NCI-H2171 (cell line): Measurements from ENCODE around the gene WNT11.

Source experiments
- DNase-seq: peaks from one replicate; lab custom pipeline; 2025; lab: John Stamatoyannopoulos, UW

WNT11 gene

GRCh38 chr11:76206327-76207081, at the start of gene WNT11:
Gene WNT11 (minus strand): TSS chr11:76206502. CDS start chr11:76206407, 95 bp downstream.
- no peak for DNase-seq

GRCh38 chr11:76253416-76253815, 47.1 kb upstream of the WNT11 start:
- DNase-seq = no peak

GRCh38 chr11:76252631-76253070, 46.3 kb upstream of the WNT11 start:
- DNase-seq = no peak

- DNase-seq = no peak
These were observed 45.3 kb upstream of the WNT11 start for GRCh38 chr11:76251576-76251975.

GRCh38 chr11:76251226-76251575, 44.9 kb upstream of the WNT11 start:
- DNase-seq = no peak

- DNase-seq = no peak
These were observed 44.4 kb upstream of the WNT11 start for GRCh38 chr11:76250520-76251225.

GRCh38 chr11:76249195-76249741, 43.0 kb upstream of the WNT11 start:
- no peak for DNase-seq

GRCh38 chr11:76248210-76248609, 41.9 kb upstream of the WNT11 start:
- no peak for DNase-seq

- no peak for DNase-seq
These were observed 40.8 kb upstream of the WNT11 start for GRCh38 chr11:76247091-76247490.

GRCh38 chr11:76246271-76246933, 40.1 kb upstream of the WNT11 start:
- DNase-seq = no peak

GRCh38 chr11:76245720-76246119, 39.4 kb upstream of the WNT11 start:
- no peak for DNase-seq

GRCh38 chr11:76244316-76244851, 38.1 kb upstream of the WNT11 start:
- DNase-seq = no peak

GRCh38 chr11:76243957-76244285, 37.6 kb upstream of the WNT11 start:
- no peak for DNase-seq

GRCh38 chr11:76243193-76243956, 37.1 kb upstream of the WNT11 start:
- DNase-seq = no peak

GRCh38 chr11:76242004-76242779, 35.9 kb upstream of the WNT11 start:
- DNase-seq = no peak

GRCh38 chr11:76241243-76242000, 35.1 kb upstream of the WNT11 start:
- DNase-seq = no peak

GRCh38 chr11:76240666-76241065, 34.4 kb upstream of the WNT11 start:
- no peak for DNase-seq

- DNase-seq = no peak
These were observed 33.8 kb upstream of the WNT11 start for GRCh38 chr11:76240161-76240540.

GRCh38 chr11:76239483-76240160, 33.3 kb upstream of the WNT11 start:
- DNase-seq = no peak

GRCh38 chr11:76238551-76238950, 32.2 kb upstream of the WNT11 start:
- no peak for DNase-seq
